T-helper 9 cell (primary cell): Measurements from ENCODE around the gene G6PC1.
"Not testable (repeated sequence)": the region's sequence is repeated elsewhere in the genome, so short reads cannot be mapped to it uniquely, and the experiment has no call there.

Experiments used
- DNase-seq: peaks from one replicate; pipeline ENCODE4 v3.0.0-alpha.2; 2020
- total RNA-seq, 2 donors: gene quantifications; one replicate each; lab custom pipeline; 2026; lab: John Stamatoyannopoulos, UW

The G6PC1 gene
- total RNA-seq: 0 reads per million in 2 donors

DNA sequence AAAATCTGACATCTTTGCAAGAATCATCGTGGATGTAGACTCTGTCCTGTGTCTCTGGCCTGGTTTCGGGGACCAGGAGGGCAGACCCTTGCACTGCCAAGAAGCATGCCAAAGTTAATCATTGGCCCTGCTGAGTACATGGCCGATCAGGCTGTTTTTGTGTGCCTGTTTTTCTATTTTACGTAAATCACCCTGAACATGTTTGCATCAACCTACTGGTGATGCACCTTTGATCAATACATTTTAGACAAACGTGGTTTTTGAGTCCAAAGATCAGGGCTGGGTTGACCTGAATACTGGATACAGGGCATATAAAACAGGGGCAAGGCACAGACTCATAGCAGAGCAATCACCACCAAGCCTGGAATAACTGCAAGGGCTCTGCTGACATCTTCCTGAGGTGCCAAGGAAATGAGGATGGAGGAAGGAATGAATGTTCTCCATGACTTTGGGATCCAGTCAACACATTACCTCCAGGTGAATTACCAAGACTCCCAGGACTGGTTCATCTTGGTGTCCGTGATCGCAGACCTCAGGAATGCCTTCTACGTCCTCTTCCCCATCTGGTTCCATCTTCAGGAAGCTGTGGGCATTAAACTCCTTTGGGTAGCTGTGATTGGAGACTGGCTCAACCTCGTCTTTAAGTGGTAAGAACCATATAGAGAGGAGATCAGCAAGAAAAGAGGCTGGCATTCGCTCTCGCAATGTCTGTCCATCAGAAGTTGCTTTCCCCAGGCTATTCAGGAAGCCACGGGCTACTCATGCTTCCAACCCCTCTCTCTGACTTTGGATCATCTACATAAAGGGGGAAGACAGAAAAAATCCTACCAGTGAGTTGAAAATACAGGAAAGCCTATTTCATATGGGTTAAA, at the start of gene G6PC1:
TSS of gene G6PC1 (plus strand) at position 340 of the 872 bp plus-strand sequence. CDS start at position 418, 78 bp downstream.
- DNase-seq: no peak

DNA sequence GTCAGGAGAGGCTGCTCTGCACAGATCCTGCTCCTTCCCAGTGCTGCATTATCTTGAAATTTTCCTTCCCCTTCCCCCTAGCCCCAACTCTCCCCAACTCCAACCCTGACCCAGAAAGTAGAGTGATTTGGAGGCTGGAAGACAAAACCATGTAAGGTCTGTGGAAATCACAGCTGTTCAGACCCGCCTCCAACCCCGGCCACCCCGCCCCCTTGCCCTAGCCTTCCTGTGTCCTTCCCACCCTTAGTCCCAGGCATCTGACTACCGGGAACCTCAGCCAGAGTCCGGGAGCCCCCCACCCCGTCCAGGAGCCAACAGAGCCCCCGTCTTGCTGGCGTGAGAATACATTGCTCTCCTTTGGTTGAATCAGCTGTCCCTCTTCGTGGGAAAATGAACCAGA, 49.6 kb upstream of the G6PC1 start, which contains the start of gene AOC3:
TSS of gene AOC3 (plus strand) at position 246 of the 400 bp plus-strand sequence. CDS start at position 391, 145 bp downstream.
- DNase-seq: no peak

DNA sequence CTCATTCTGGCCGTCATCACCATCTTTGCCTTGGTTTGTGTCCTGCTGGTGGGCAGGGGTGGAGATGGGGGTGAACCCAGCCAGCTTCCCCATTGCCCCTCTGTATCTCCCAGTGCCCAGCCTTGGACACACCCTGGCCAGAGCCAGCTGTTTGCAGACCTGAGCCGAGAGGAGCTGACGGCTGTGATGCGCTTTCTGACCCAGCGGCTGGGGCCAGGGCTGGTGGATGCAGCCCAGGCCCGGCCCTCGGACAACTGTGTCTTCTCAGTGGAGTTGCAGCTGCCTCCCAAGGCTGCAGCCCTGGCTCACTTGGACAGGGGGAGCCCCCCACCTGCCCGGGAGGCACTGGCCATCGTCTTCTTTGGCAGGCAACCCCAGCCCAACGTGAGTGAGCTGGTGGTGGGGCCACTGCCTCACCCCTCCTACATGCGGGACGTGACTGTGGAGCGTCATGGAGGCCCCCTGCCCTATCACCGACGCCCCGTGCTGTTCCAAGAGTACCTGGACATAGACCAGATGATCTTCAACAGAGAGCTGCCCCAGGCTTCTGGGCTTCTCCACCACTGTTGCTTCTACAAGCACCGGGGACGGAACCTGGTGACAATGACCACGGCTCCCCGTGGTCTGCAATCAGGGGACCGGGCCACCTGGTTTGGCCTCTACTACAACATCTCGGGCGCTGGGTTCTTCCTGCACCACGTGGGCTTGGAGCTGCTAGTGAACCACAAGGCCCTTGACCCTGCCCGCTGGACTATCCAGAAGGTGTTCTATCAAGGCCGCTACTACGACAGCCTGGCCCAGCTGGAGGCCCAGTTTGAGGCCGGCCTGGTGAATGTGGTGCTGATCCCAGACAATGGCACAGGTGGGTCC, 49.0 kb upstream of the G6PC1 start:
- not testable (repeated sequence) for DNase-seq

DNA sequence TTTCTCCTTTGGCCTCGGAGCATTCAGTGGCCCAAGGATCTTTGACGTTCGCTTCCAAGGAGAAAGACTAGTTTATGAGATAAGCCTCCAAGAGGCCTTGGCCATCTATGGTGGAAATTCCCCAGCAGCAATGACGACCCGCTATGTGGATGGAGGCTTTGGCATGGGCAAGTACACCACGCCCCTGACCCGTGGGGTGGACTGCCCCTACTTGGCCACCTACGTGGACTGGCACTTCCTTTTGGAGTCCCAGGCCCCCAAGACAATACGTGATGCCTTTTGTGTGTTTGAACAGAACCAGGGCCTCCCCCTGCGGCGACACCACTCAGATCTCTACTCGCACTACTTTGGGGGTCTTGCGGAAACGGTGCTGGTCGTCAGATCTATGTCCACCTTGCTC, 48.2 kb upstream of the G6PC1 start:
- DNase-seq: no peak

DNA sequence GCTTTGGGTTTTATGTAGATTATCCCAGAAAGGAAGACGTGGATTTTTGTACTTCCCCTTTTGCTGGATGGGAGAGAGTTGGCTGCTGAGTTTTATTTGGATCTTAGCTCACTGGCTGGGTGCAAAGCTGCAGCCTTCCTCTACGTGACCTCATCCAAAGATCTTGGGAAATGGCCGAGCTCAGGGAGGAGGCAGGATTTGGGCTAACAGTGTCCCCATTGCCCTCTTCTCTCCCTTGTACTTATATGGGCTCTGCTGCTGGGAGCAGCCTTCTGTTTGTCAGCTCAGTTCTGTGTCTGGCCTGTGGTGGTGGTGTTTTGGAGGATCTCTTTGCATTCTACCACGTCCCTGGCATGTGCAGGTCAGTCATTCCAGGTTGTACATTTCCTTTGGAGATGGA, 47.6 kb upstream of the G6PC1 start:
- DNase-seq: no peak

DNA sequence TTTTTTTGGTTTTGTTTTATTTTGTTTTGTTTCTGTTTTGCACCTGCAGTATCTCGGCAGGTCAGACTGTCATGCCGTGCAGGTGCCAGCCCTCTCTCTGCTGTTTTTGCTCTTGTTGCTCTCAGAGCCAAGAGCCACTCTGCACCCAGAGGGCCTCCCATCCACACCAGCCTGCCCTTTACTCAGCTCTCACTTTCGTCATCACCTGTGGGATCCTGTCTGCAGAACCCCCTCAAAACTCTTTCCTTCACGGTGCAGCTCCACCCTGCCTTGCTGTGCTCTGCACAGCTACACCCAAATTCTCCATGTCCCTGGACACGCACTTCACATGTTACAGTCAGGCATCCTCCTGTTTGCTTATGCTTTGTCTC, 47.0 kb upstream of the G6PC1 start:
- DNase-seq: no peak

DNA sequence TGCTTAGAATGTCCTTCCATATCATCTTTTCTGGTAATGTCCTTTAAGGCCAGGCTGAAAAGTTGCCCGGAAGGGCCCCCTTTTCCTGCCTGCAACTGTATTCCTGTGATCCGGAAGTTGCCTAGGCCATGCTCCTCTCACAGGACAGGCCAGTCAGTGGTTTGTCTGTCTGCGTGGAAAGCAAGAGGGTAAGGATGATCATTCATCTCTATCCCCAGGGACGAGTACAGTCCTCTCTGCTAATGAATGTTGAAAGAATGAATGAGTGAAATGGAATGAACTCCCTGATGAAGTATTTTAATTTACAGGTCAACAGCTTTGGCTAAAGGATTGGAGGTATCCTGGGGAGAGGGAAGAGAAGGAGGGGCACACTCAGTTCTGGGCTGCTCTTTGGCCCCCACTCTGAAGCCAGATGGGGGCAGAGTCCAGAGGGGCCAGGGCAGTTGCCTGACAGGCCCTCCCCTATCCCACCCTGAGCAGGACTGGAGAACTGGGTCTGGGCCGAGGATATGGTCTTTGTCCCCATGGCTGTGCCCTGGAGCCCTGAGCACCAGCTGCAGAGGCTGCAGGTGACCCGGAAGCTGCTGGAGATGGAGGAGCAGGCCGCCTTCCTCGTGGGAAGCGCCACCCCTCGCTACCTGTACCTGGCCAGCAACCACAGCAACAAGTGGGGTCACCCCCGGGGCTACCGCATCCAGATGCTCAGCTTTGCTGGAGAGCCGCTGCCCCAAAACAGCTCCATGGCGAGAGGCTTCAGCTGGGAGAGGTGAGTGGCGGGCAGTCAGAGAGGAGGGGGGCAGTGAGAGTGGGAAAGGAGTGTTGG, 46.4 kb upstream of the G6PC1 start:
- no peak for DNase-seq

DNA sequence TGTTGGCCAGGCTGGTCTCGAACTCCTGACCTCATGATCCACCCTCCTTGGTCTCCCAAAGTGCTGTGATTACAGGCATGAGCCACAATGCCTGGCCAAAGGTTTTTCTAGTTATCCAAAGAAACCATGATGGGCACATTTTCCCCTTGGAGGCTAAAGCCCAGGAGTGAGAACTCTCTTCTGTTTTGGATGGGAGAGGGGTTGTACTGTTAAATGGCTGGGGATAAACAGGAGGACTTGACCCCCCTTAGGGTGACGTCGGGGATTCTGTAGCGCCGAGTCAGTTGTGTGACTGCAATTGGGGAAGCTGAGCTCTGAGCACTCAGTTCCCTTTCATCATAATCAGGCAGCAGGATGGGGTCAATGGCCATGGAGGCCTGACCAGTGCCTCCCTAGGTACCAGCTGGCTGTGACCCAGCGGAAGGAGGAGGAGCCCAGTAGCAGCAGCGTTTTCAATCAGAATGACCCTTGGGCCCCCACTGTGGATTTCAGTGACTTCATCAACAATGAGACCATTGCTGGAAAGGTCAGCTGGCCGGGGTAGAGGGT, 45.5 kb upstream of the G6PC1 start:
- no peak for DNase-seq

DNA sequence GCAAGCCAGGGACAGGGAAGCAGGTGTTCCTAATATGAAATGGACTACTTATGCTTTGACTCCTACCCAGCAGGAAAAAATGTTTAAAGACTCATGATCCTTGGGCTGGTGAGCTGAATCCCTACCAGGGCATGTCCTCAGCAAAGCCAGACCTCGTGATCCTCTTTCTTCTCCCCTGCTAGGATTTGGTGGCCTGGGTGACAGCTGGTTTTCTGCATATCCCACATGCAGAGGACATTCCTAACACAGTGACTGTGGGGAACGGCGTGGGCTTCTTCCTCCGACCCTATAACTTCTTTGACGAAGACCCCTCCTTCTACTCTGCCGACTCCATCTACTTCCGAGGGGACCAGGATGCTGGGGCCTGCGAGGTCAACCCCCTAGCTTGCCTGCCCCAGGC, 44.5 kb upstream of the G6PC1 start:
- DNase-seq: not testable (repeated sequence)

DNA sequence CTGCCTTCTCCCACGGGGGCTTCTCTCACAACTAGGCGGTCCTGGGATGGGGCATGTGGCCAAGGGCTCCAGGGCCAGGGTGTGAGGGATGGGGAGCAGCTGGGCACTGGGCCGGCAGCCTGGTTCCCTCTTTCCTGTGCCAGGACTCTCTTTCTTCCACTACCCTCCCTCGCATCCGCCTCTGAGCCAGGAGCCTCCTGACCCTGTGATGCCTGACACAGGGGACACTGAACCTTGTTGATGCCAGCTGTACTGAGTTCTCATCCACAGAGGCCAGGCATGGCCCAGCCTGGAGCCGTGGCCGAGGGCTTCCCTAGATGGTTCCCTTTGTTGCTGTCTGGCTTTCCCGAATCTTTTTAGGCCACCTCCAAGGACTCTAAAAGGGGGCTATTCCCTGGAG, 44.1 kb upstream of the G6PC1 start:
- not testable (repeated sequence) for DNase-seq

DNA sequence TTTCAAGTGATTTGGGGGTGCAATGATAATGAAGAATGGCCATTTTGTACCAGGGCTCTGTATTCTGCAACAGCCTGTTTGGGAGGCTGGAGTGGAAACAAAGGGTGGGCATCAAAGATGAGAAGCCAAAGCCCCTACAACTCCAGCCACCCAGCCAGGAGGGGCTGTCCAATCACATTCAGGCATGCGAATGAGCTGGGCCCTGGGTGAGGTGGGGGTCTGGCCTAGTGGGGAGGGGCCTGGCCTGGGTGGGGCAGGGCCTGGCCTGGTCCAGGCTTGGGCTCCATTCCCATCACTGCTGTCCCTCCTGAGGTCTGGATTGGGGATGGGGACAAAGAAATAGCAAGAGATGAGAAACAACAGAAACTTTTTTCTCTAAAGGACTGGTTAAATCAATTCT, 43.2 kb upstream of the G6PC1 start:
- no peak for DNase-seq

DNA sequence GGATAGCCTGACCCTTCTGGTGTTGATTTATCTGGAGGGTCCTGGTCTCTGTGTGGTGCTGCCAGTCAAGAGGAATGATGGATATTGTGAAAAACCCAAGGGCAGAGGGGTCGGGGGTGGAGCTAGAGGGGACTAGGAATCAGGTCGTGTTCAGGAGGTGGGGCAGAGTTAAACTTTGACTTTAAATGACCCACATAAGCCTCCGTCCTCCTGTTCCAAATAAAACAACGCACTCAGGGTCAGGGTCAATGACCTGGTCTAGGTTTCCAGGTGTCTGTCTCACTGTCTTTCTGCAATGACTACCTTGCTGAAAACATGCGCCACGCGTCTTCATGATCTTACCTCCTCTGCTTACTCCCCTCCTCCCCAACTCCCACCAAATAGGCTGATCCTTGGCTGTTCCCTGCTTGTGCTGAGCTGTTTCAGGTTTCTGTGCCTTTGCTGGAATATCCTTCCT, 34.9 kb upstream of the G6PC1 start:
- no peak for DNase-seq

DNA sequence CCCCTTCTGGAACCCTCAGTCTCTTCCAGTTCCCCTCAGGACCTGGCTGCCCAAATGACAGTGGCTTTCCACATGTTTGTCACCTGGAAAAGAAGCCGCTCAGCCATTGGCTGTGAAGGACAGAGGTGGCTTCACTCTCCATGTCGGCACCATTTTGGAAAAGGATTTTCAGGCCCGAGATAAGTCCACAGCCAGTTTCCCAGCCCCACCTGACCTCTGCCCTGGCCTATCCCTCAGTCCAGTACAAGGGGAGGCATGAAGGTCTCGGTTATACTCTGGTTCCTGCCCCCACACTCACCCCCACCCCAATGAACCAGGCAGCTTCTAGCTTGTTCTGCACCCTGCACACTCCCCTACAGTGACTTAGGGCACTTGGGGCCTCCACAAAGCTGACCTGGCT, 34.4 kb upstream of the G6PC1 start:
- no peak for DNase-seq

DNA sequence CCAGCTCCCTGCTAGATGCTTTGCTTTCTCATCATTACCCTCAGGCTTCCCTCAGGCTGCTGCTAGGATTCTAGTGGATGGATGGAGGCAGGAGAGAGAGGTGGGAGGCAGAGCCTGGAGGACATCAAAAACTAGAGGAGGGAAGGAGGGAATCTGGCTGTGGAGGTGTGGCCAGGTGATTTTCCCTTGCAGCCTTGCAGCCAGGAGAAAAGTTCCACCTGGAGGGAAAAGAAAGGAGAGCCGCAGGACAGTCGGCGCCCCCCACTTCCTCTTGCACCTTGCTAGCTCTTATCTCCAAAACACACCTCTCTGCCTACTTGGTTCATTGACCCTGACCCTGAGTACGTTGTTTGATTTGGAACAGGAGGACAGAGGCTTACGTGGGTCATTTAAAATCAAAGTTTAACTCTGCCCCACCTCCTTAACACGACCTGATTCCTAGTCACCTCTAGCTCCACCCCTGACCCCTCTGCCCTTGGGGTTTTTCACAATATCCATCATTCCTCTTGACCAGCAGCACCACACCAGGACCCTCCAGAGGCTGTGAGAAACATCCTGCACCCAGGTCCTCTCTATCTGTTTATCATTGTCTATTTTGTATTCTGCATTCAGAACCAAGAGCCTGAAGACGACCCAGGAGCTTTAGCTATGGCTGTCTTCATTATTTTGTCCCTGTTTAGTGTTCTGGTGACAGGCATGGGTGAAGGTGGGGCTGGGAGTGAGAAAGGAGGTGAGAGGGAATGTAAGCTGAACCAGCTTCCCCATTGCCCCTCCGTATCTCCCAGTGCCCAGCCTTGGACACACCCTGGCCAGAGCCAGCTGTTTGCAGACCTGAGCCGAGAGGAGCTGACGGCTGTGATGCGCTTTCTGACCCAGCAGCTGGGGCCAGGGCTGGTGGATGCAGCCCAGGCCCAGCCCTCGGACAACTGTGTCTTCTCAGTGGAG, 33.7 kb upstream of the G6PC1 start:
- no peak for DNase-seq

DNA sequence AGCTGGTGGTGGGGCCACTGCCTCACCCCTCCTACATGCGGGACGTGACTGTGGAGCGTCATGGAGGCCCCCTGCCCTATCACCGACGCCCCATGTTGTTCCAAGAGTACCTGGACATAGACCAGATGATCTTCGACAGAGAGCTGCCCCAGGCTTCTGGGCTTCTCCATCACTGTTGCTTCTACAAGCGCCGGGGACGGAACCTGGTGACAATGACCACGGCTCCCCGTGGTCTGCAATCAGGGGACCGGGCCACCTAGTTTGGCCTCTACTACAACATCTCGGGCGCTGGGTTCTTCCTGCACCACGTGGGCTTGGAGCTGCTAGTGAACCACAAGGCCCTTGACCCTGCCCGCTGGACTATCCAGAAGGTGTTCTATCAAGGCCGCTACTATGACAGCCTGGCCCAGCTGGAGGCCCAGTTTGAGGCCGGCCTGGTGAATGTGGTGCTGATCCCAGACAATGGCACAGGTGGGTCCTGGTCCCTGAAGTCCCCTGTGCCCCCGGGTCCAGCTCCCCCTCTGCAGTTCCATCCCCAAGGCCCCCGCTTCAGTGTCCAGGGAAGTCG, 32.8 kb upstream of the G6PC1 start:
- not testable (repeated sequence) for DNase-seq

DNA sequence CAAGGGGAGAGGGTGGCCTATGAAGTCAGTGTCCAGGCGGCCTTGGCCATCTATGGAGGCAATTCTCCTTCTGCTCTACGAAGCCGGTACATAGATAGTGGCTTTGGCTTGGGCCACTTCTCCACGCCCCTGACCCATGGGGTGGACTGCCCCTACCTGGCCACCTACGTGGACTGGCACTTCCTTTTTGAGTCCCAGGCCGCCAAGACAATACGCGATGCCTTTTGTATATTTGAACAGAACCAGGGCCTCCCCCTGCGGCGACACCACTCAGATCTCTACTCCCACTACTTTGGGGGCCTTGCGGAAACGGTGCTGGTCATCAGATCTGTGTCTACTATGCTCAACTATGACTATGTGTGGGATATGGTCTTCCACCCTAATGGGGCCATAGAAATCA, 32.3 kb upstream of the G6PC1 start:
- DNase-seq: no peak

DNA sequence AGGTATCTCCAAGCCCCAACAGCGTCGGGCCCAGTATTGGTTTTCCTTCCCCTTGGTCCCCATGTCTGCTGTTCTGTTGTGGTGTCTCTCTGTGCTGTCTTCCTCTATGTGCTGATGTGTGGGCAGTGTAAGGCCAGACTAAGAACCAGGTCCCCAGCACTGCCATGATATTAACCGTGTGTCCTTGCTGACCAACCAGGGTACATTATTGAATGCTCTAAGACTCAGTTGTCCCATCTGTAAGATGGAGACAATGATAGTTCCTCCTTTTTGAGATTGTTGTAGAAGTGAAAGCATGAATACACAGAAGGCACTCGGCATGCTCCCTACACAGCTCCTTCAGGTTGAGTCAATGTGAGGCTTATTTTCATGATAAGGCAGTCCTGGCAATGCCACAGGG, 29.0 kb upstream of the G6PC1 start:
- no peak for DNase-seq

DNA sequence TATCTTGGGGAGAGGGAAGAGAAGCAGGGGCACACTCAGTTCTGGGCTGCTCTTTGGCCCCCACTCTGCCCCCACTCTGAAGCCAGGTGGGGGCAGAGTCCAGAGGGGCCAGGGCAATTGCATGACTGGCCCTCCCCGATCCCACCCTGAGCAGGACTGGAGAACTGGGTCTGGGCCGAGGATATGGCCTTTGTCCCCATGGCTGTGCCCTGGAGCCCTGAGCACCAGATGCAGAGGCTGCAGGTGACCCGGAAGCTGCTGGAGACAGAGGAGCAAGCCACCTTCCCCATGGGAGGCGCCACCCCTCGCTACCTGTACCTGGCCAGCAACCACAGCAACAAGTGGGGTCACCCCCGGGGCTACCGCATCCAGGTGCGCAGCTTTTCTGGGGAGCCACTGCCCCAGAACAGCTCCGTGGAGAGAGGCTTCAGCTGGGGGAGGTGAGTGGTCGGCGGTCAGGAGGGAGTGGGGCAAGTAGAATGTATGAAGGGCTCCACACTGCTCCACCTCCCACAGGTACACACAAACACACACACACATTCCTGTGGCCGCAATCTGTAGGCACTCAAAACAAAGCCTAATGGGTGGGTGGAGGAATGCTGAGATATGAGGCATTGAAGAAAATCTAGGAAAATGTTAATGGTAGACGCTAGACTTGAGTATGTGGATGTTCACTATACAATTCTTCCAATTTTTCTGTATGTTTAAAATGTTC, 28.2 kb upstream of the G6PC1 start:
- no peak for DNase-seq

DNA sequence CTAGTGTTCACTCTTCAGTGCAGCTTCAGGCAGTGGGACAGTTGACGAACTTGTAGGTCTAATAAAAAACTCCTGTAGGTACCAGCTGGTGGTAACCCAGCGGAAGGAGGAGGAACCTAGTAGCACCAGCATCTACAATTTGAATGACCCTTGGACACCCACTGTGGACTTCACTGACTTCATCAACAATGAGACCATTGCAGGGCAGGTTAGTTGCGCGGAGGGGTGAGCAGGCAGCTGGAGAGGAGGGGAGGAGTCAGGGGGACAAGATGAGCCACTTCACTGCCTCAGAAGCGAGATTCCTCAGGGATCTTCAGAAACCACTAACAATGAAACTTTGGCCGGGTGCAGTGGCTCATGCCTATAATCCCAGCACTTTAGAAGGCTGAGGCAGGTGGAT, 27.3 kb upstream of the G6PC1 start:
- no peak for DNase-seq
